GM12878 (cell line): Measurements from ENCODE around the gene COQ3. TPM values are rescaled to one million over a fixed set of nuclear protein-coding genes. Genes with fewer than 3 reads are reported as not detected.
A peak's percentile ranks its signal among the peaks of the same experiment; 100 is the strongest.

Experiments
- ATF7 ChIP-seq: fragments of 450-650 bp; IDR thresholded peaks from 2 replicates; pipeline ENCODE4 v1.6.1; 2016; ENCODE audit warnings: low read depth, mild to moderate bottlenecking
- NFYB ChIP-seq: IDR thresholded peaks from 2 replicates; pipeline ENCODE4 v1.6.1; 2011; ENCODE audit warnings: low read depth, mild to moderate bottlenecking, low read length, improper control_type of control experiment, moderate library complexity; ENCODE audit not compliant: insufficient read depth
- NR2F1 ChIP-seq: fragments of 450-650 bp; conservative IDR thresholded peaks from 2 replicates; pipeline ENCODE4 v1.6.1; 2017; ENCODE audit warnings: mild to moderate bottlenecking
- TBL1XR1 ChIP-seq: IDR thresholded peaks from 2 replicates; pipeline ENCODE4 v1.6.1; 2012; ENCODE audit warnings: low read depth, low read length, improper control_type of control experiment
- polyA plus RNA-seq, 11 experiments: library from polyadenylated mRNA; depleted of rRNA in 4 of 11; unstranded in 6 of 11; stranded (reverse) in 5 of 11; fragments of >200 nt; fragmentation: Nextera tagmentation in 4 of 11; fragmentation: Illumina TruSeq in 1 of 11; extraction: Ambion mirVana in 4 of 11; extraction: Trizol in 1 of 11; gene quantifications; 1 replicate in 1 of 11; 2 replicates in 10 of 11; pipeline versions ENCODE4 v1.2.1 to v1.2.3, GENCODE V29; 2011 to 2016; ENCODE audit warnings: inconsistent platforms in 2 of 11, missing spikeins in 2 of 11, low read depth in 1 of 11
- total RNA-seq, 4 experiments: library from RNA; depleted of rRNA in 3 of 4; stranded (reverse); fragments of >200 nt in 3 of 4; fragmentation: Illumina TruSeq in 1 of 4; extraction: Trizol in 1 of 4; gene quantifications; 2 replicates each; pipeline versions ENCODE4 v1.2.1 to v1.2.3, GENCODE V29; 2013 to 2021
- TF ChIP-seq, protein P1 (sequence below): IDR thresholded peaks from 2 replicates; pipeline ENCODE4 v1.6.1; 2012; ENCODE audit warnings: mild to moderate bottlenecking, low read depth, low read length
- TF ChIP-seq, protein P2 (sequence below): fragments of 450-650 bp; IDR thresholded peaks from 2 replicates; pipeline ENCODE4 v1.6.1; 2017; ENCODE audit warnings: mild to moderate bottlenecking, moderate library complexity

The COQ3 gene
- total and polyA plus RNA-seq, 10 of the 15 experiments (the other 5 are each of a cell fraction or from before 2014, with no cell fraction given): 9.3 to 50.6 (median 16.0) TPM

DNA sequence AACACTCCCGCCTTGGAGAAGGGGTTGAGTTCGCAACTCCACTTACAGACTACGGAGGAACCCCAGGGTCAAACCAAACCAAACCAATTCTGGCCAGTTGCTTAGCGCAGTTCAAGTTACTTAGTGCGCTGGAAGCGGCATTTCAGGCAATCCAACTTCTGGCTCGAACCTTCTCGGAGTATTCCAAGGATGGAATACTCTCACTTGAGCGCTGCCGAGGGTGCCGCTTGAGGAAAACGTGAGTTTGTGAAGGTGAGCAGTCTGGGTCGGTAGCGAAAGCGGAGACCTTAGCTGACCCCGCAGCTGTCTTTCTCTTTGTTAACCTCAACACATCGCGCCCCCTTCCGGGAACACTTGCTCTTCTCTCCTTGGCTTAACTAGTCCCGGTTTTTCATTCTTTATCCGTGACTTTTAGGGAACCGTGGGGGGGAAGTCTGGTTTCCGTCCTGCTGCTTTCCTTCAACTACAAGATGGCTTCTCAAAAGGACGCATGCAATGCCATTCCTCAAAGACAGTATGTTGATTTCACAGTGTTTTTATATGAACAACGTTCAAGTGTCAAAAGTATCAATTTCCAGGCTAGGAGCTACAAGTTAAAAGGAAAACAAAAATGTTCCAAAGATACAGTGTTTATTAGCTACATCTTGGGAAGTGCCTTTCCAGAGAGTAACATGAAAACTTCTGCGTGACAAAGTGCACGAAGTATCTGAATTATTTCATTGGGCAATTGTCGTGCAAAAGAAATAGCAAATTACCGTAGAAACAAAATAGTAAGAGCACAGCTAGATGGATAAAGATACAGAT, 31.9 kb upstream of the COQ3 start (continued):
- TF ChIP-seq, protein P1, sequence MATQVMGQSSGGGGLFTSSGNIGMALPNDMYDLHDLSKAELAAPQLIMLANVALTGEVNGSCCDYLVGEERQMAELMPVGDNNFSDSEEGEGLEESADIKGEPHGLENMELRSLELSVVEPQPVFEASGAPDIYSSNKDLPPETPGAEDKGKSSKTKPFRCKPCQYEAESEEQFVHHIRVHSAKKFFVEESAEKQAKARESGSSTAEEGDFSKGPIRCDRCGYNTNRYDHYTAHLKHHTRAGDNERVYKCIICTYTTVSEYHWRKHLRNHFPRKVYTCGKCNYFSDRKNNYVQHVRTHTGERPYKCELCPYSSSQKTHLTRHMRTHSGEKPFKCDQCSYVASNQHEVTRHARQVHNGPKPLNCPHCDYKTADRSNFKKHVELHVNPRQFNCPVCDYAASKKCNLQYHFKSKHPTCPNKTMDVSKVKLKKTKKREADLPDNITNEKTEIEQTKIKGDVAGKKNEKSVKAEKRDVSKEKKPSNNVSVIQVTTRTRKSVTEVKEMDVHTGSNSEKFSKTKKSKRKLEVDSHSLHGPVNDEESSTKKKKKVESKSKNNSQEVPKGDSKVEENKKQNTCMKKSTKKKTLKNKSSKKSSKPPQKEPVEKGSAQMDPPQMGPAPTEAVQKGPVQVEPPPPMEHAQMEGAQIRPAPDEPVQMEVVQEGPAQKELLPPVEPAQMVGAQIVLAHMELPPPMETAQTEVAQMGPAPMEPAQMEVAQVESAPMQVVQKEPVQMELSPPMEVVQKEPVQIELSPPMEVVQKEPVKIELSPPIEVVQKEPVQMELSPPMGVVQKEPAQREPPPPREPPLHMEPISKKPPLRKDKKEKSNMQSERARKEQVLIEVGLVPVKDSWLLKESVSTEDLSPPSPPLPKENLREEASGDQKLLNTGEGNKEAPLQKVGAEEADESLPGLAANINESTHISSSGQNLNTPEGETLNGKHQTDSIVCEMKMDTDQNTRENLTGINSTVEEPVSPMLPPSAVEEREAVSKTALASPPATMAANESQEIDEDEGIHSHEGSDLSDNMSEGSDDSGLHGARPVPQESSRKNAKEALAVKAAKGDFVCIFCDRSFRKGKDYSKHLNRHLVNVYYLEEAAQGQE: no peak
- TF ChIP-seq NFYB: no peak
- peak; percentile 46; the same call in 1 of the 2 replicates for TF ChIP-seq ATF7
- TF ChIP-seq NR2F1: peak; percentile 99
- TF ChIP-seq, protein P2, sequence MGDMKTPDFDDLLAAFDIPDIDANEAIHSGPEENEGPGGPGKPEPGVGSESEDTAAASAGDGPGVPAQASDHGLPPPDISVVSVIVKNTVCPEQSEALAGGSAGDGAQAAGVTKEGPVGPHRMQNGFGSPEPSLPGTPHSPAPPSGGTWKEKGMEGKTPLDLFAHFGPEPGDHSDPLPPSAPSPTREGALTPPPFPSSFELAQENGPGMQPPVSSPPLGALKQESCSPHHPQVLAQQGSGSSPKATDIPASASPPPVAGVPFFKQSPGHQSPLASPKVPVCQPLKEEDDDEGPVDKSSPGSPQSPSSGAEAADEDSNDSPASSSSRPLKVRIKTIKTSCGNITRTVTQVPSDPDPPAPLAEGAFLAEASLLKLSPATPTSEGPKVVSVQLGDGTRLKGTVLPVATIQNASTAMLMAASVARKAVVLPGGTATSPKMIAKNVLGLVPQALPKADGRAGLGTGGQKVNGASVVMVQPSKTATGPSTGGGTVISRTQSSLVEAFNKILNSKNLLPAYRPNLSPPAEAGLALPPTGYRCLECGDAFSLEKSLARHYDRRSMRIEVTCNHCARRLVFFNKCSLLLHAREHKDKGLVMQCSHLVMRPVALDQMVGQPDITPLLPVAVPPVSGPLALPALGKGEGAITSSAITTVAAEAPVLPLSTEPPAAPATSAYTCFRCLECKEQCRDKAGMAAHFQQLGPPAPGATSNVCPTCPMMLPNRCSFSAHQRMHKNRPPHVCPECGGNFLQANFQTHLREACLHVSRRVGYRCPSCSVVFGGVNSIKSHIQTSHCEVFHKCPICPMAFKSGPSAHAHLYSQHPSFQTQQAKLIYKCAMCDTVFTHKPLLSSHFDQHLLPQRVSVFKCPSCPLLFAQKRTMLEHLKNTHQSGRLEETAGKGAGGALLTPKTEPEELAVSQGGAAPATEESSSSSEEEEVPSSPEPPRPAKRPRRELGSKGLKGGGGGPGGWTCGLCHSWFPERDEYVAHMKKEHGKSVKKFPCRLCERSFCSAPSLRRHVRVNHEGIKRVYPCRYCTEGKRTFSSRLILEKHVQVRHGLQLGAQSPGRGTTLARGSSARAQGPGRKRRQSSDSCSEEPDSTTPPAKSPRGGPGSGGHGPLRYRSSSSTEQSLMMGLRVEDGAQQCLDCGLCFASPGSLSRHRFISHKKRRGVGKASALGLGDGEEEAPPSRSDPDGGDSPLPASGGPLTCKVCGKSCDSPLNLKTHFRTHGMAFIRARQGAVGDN: peak; percentile 21; the same call in 1 of the 2 replicates
- TF ChIP-seq TBL1XR1: no peak
- TF ChIP-seq, all 136 proteins: peak for 36
